Measurements from ENCODE around the gene TFAP2D.

The TFAP2D gene

DNA sequence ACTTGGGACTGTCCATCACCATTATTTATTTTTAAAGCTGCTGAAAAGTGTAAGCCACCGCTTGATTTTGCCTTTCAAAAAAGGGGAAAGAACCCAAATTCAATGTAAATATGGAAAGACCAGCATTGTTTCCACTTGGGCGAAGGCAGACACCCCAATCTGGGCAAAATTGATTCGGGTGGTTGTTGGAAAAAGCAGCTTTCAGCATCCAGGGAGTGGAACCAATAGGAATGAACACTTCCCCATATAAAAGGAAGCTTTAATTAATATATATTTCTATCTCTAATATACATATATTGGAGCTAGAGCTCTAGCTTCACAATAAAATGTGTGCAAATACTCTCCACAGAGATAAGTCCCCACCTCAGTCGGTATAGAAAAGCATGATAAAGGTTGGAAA, at the start of gene TFAP2D:
TSS of gene TFAP2D (plus strand) at position 301 of the 400 bp plus-strand sequence. CDS start 530 bp downstream, outside the sequence.
- DNase-seq = no peak

- DNase-seq = no peak
Measured at GRCh38 chr6:50663806-50664205, 49.5 kb upstream of the TFAP2D start.

GRCh38 chr6:50666089-50666488, 47.2 kb upstream of the TFAP2D start:
- DNase-seq = no peak

DNA sequence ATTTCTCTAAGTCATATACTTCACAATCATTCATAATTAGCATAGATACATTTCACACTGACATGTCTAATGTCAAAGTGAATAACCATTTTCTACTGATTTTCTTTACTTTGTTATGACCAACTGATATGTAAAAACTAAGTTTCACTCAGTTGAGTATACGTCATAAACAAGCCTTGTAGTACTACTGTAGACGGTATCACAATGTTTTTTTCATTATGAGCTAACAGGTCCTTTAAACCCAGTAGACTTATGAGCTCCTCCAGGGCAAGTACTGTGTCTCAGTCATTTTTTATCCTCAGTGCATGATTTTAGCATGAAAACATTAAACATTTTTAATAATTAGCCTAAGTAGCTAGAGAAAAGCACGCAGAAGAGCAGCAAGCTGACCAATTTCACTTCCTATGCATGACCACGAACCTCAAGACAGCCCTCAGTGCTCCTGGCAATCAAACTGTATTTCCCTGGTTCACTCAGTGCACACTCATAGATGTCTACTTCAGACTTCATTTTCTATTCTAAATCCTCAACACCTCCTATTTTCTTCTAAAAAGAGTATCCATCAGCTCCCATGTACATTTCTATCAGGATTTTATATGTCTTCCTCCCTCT, 32.0 kb upstream of the TFAP2D start:
- no peak for DNase-seq

GRCh38 chr6:50689210-50689609, 24.1 kb upstream of the TFAP2D start:
- no peak for DNase-seq

DNA sequence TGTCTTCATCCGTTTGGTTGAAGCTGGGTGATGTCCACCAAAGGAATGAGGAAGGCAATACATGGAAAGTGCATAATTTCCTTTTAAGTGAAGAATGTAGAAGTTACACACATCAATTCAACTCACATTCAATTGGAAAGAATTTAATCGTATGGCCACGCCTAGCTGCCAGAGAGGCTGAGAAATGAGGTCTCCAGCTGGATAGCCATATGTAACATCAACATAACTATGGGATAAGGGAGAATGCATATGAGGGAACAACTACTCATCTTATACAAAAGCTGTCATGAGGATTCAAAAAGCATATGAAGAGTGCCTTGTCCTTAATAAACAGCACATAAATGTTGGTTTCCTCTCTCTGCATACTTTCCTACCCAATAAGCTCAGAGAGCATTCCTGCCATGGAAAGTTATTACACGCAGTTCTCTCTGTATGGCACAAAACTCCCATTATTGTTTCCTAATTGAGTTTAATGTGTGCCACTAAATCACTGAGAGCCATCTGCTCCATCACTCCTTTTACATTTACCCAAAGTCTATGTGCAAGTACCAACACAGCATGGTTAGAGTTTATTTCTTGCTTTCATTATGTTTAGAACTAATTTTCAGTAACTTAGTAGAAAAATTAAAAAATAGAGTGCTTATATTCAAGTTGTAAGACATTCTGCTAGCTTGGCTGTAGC, 21.4 kb upstream of the TFAP2D start:
- DNase-seq = no peak

DNA sequence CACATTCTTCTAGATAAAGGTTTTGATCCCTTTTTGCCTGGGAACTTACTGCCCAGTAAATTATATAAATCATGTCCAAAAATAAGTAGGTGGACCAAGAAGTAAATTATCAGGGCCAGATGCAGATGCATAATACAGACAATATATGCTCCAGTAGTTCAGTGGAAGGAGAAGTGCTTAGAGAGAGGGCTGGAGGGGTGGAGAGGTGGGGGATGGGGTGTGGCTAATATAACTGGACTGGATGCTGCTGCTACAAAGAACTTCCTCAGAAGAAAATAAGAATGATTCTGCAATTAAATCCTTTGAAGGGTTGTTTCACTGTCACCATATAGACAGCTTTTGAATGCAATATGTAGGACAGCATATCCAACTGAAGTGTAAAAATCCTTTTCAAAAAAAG, 14.8 kb upstream of the TFAP2D start:
- no peak for DNase-seq

GRCh38 chr6:50699051-50699775, 14.1 kb upstream of the TFAP2D start:
- no peak for DNase-seq

- no peak for DNase-seq
Measured at GRCh38 chr6:50706575-50706974, 6.8 kb upstream of the TFAP2D start.

GRCh38 chr6:50707191-50707590, 6.1 kb upstream of the TFAP2D start:
- DNase-seq = no peak

GRCh38 chr6:50707652-50708300, 5.5 kb upstream of the TFAP2D start:
- no peak for DNase-seq

DNA sequence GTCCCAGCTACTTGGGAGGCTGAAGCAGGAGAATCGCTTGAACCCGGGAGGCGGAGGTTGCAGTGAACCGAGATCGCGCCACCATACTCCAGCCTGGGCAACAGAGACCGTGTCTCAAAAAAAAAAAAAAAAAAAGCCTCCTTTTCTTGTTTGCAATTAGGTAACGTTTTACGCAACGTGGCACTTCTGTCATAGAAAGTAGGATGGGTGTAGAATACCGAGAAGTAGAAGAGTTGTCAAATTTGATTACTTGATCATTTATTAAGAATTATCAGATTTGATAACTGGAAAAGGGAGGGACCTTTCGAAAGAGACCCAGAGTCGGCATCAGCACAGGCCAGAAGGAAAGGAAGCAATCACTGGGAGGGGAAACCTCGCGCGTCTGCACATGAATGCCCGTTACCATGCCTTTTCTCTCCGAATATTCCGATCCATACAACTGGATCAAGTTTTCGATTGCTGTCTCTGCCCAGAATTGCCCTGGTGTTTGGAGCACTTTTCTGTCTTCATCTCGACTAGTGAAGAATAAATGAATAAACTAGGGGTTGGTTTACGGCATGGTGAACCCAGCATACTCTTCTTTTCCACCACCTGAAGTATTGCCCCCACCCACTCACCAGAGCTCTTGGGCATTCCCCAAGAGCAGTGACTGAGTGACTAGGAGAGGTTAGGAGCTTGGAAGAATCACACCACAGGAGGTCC, 4.5 kb upstream of the TFAP2D start:
- DNase-seq = no peak

- DNase-seq = no peak
Measured at GRCh38 chr6:50709366-50709734, 4.0 kb upstream of the TFAP2D start.

DNA sequence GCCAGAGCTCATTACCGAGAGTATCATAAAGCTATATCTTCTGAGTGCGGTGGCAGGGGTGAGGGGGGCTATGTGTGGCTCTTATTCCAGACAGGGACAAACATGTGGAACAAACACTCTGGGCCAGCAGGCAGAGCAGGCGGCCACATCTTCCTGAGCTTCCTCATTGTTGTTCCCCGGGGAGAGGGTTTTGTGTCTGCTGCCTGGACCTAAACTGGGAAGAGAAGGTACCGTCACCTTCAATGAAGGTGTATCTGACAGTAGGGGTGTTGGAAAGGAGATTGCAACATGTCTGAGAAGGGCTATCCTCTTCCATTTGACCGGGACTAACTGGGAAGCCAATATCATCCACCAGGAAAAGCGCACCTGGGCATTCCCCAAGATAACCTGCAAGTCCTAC, 1.6 kb upstream of the TFAP2D start:
- DNase-seq = no peak

GRCh38 chr6:50712291-50712690, 1.0 kb upstream of the TFAP2D start:
- no peak for DNase-seq

DNA sequence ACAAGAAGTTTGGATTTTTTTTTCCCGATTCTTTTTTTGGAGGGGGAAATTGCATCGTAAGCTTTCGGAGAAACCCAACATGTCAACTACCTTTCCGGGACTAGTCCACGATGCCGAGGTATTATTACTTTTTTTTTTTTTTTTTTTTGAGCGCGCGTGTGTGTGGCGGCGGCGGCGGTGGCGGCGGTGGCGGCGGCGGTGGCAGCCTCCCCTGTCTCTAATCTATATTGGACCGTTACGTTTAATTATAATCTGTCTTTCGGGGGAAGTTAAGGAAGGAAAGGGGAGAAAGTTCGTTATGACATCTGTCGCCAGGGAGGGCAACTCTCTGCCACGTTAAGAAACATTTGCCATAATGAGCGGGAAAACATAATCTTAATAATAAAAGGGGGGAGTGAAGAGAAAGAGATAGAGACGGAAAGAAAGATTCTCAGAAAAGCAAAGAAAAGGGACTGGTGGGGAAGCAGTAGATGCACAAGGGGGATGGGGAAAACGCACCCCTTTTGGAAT, 706 bp downstream of the TFAP2D start:
- no peak for DNase-seq

- no peak for DNase-seq
Measured at GRCh38 chr6:50714487-50715379, 1.4 kb downstream of the TFAP2D start.

DNA sequence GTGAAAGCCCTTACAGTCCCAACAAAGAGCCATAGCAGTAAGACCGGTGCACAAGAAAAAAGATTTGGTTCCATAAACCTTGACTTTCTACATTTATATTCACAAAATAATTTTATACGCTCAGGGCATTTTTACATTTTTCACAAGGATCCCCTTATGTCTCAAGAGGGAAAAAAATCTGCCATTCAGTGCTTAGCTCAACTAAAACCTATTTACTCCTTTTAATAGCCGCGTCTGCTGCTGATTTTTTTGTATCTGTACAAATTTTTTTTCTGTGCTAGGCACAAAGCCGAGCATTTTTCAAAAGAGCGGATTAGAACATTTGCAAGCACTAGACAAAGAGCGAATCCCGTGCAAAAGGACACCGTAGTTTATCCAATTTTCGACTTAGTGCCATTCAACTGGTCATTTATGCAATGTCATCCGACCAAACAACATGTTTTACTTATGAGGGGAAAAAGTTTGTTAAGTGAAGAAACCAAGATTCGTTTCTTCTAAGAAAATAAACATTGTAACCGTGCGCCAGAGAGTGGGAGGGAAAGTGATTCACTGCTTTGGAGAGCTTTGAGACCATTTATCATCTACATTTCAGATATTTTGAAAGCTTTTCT, 3.7 kb downstream of the TFAP2D start:
- no peak for DNase-seq

GRCh38 chr6:50717734-50718457, 4.6 kb downstream of the TFAP2D start:
- no peak for DNase-seq

DNA sequence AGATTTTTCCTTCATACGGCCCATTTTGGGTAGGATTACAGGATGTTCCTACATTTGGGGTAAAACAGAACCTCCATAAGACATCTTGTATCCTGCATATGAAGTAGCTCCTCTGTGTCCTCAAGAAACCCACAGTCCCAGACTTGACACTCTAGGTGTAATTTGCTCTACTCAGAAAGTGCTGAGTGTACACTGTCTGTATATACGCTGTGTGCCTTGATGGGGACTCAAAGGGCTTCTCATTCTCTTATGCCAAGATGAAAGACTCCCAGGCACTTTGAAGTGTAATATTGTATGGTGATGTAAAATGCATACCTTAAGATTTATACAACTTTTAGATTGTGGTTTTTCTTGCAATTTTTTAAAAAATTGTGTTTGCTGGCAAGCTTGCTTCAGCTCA, 5.2 kb downstream of the TFAP2D start:
- DNase-seq = no peak

- no peak for DNase-seq
Measured at GRCh38 chr6:50720623-50721022, 7.3 kb downstream of the TFAP2D start.
